ENCODE measurements around the gene POLD1.
"Not testable (repeated sequence)": the region's sequence is repeated elsewhere in the genome, so short reads cannot be mapped to it uniquely, and the experiment has no call there.

POLD1 gene

GRCh38 chr19:50379602-50380001 is 4.5 kb upstream of the POLD1 start:
- Mint-ChIP-seq H3K9me3 (no peaks in the 10 kb centered on the region), H3K4me3 (no peak overlapping the region), H3K36me3 (peaks cover 49% of the 10 kb centered on the region), H3K27me3 (no peaks in the 10 kb centered on the region), H3K27ac (no peak overlapping the region), H3K4me1 (peaks cover 52% of the 10 kb centered on the region)
- ATAC-seq, result no peak

GRCh38 chr19:50380137-50380536 is 4.0 kb upstream of the POLD1 start:
- H3K4me3 Mint-ChIP-seq, result no peak overlapping the region
- H3K27me3 Mint-ChIP-seq, result no peaks in the 10 kb centered on the region
- ATAC-seq, result no peak
- H3K4me1 Mint-ChIP-seq, result peaks cover 58% of the 10 kb centered on the region
- no peak overlapping the region for H3K27ac Mint-ChIP-seq
- peaks cover 52% of the 10 kb centered on the region for H3K36me3 Mint-ChIP-seq
- H3K9me3 Mint-ChIP-seq, result no peaks in the 10 kb centered on the region

GRCh38 chr19:50380751-50381151 is 3.4 kb upstream of the POLD1 start:
- Mint-ChIP-seq H3K27me3 (no peaks in the 10 kb centered on the region), H3K27ac (no peak overlapping the region), H3K9me3 (no peaks in the 10 kb centered on the region), H3K4me3 (no peak overlapping the region), H3K4me1 (peaks cover 61% of the 10 kb centered on the region), H3K36me3 (peaks cover 53% of the 10 kb centered on the region)
- ATAC-seq, result no peak

GRCh38 chr19:50381881-50382729 is 2.0 kb upstream of the POLD1 start:
- Mint-ChIP-seq H3K9me3 (no peaks in the 10 kb centered on the region), H3K4me1 (peaks cover 50% of the 10 kb centered on the region), H3K36me3 (peaks cover 44% of the 10 kb centered on the region), H3K4me3 (no peak overlapping the region), H3K27me3 (no peaks in the 10 kb centered on the region), H3K27ac (no peak overlapping the region)
- no peak for ATAC-seq

- no peaks in the 10 kb centered on the region for H3K9me3 Mint-ChIP-seq
- H3K27me3 Mint-ChIP-seq, result no peaks in the 10 kb centered on the region
- H3K4me3 Mint-ChIP-seq, result peak overlapping the region; percentile 90
- H3K36me3 Mint-ChIP-seq, result peaks cover 41% of the 10 kb centered on the region
- ATAC-seq, result no peak
- H3K27ac Mint-ChIP-seq, result peak overlapping the region; percentile 77
- peaks cover 39% of the 10 kb centered on the region for H3K4me1 Mint-ChIP-seq
Measured at GRCh38 chr19:50383001-50383851, 921 bp upstream of the POLD1 start.

- H3K4me3 Mint-ChIP-seq, result peak overlapping the region; percentile 90
- peaks cover 26% of the 10 kb centered on the region for H3K4me1 Mint-ChIP-seq
- H3K36me3 Mint-ChIP-seq, result peaks cover 26% of the 10 kb centered on the region
- H3K27me3 Mint-ChIP-seq, result no peaks in the 10 kb centered on the region
- no peaks in the 10 kb centered on the region for H3K9me3 Mint-ChIP-seq
- H3K27ac Mint-ChIP-seq, result peak overlapping the region; percentile 77
- ATAC-seq, result no peak
Measured at GRCh38 chr19:50384685-50385535, 763 bp downstream of the POLD1 start.

- H3K4me3 Mint-ChIP-seq, result no peak overlapping the region
- peaks cover 24% of the 10 kb centered on the region for H3K36me3 Mint-ChIP-seq
- no peak for ATAC-seq
- H3K4me1 Mint-ChIP-seq, result peaks cover 25% of the 10 kb centered on the region
- H3K27me3 Mint-ChIP-seq, result no peaks in the 10 kb centered on the region
- H3K9me3 Mint-ChIP-seq, result no peaks in the 10 kb centered on the region
- H3K27ac Mint-ChIP-seq, result no peak overlapping the region
Measured at GRCh38 chr19:50387176-50387867, 3.2 kb downstream of the POLD1 start.

- H3K27me3 Mint-ChIP-seq, result no peaks in the 10 kb centered on the region
Measured at GRCh38 chr19:50387868-50388245, 3.7 kb downstream of the POLD1 start.

GRCh38 chr19:50390295-50390694 is 6.1 kb downstream of the POLD1 start:
- peaks cover 35% of the 10 kb centered on the region for H3K36me3 Mint-ChIP-seq
- H3K9me3 Mint-ChIP-seq, H3K4me1 Mint-ChIP-seq, ATAC-seq, H3K4me3 Mint-ChIP-seq, H3K27me3 Mint-ChIP-seq, H3K27ac Mint-ChIP-seq: not testable (repeated sequence)

More at GRCh38 chr19:50387868-50388245, 3.7 kb downstream of the POLD1 start:
- Mint-ChIP-seq H3K9me3 (no peaks in the 10 kb centered on the region), H3K4me3 (no peak overlapping the region), H3K4me1 (peaks cover 25% of the 10 kb centered on the region), H3K27ac (no peak overlapping the region), H3K36me3 (peaks cover 29% of the 10 kb centered on the region)
- ATAC-seq, result no peak

GRCh38 chr19:50390952-50391351 is 6.8 kb downstream of the POLD1 start:
- H3K4me1 Mint-ChIP-seq, ATAC-seq, H3K27ac Mint-ChIP-seq, H3K4me3 Mint-ChIP-seq, H3K9me3 Mint-ChIP-seq, H3K27me3 Mint-ChIP-seq: not testable (repeated sequence)
- H3K36me3 Mint-ChIP-seq, result peaks cover 40% of the 10 kb centered on the region

- Mint-ChIP-seq H3K4me1 (no peaks in the 10 kb centered on the region), H3K27ac (no peak overlapping the region), H3K36me3 (peaks cover 38% of the 10 kb centered on the region), H3K9me3 (no peaks in the 10 kb centered on the region), H3K4me3 (no peak overlapping the region), H3K27me3 (no peaks in the 10 kb centered on the region)
- no peak for ATAC-seq
Measured at GRCh38 chr19:50392759-50393158, 8.6 kb downstream of the POLD1 start.

GRCh38 chr19:50393589-50393988 is 9.4 kb downstream of the POLD1 start:
- no peak overlapping the region for H3K4me3 Mint-ChIP-seq
- H3K27me3 Mint-ChIP-seq, result no peaks in the 10 kb centered on the region
- ATAC-seq, result no peak
- no peak overlapping the region for H3K27ac Mint-ChIP-seq
- H3K4me1 Mint-ChIP-seq, result no peaks in the 10 kb centered on the region
- H3K36me3 Mint-ChIP-seq, result peaks cover 39% of the 10 kb centered on the region
- no peaks in the 10 kb centered on the region for H3K9me3 Mint-ChIP-seq

- no peak for ATAC-seq
- Mint-ChIP-seq H3K4me3 (no peak overlapping the region), H3K4me1 (no peaks in the 10 kb centered on the region), H3K9me3 (no peaks in the 10 kb centered on the region), H3K36me3 (peaks cover 42% of the 10 kb centered on the region), H3K27ac (no peak overlapping the region), H3K27me3 (no peaks in the 10 kb centered on the region)
Measured at GRCh38 chr19:50394017-50394416, 9.9 kb downstream of the POLD1 start.

- no peak overlapping the region for H3K4me3 Mint-ChIP-seq
- H3K27ac Mint-ChIP-seq, result no peak overlapping the region
- H3K4me1 Mint-ChIP-seq, result no peaks in the 10 kb centered on the region
- H3K27me3 Mint-ChIP-seq, result no peaks in the 10 kb centered on the region
- H3K36me3 Mint-ChIP-seq, result peaks cover 44% of the 10 kb centered on the region
- ATAC-seq, result peak; percentile 39
- no peaks in the 10 kb centered on the region for H3K9me3 Mint-ChIP-seq
Measured at GRCh38 chr19:50398675-50399367, 14.7 kb downstream of the POLD1 start.
